Peyer's patch (tissue), 4 donors: Measurements from ENCODE around the gene DNAL4.

Source experiments
- CTCF ChIP-seq, 6 experiments: fragments of 450-650 bp in 4 of 6; fragments of 200-600 bp in 2 of 6; sonication (generic) in 1 of 6; IDR thresholded peaks; one replicate each; pipeline ENCODE4 v1.5.1; 2017 to 2019; ENCODE audit warnings: antibody characterized with exemption in 6 of 6, mild to moderate bottlenecking in 3 of 6, moderate library complexity in 1 of 6
- POLR2A ChIP-seq, 2 donors: fragments of 450-650 bp; IDR thresholded peaks; one replicate each; pipeline ENCODE4 v1.5.1; 2017; ENCODE audit warnings: antibody characterized with exemption in 2 of 2, mild to moderate bottlenecking in 2 of 2, moderate library complexity in 2 of 2

GRCh38 chr22:38830845-38831108, 36.8 kb upstream of the DNAL4 start:
- TF ChIP-seq POLR2A (IDR thresholded peaks at IDR 0.05) (no peak), CTCF (IDR thresholded peaks at IDR 0.05) (no peak)
